SU-DHL-6 (cell line): ENCODE results near the gene SSX2IP.

Experiments
- H2AFZ ChIP-seq: fragments of 200-600 bp; sonication (generic); 2 replicates; pipeline ENCODE4 v1.6.1; 2014; ENCODE audit warnings: low read depth, mild to moderate bottlenecking, moderate library complexity, mixed read lengths, antibody characterized with exemption, low read length; ENCODE audit not compliant: severe bottlenecking
- H3F3A ChIP-seq: fragments of 200-600 bp; shearing (Covaris generic); 2 replicates; pipeline ENCODE4 v1.6.0; 2016; ENCODE audit warnings: antibody characterized with exemption, mild to moderate bottlenecking; ENCODE audit not compliant: insufficient read depth
- H3K27ac ChIP-seq: fragments of 200-600 bp; sonication (generic); 2 replicates; pipeline ENCODE4 v1.5.1; 2016; ENCODE audit warnings: low read depth, mild to moderate bottlenecking, low read length, moderate library complexity, mixed read lengths
- H3K27me3 ChIP-seq: fragments of 200-600 bp; sonication (generic), shearing (Covaris generic); 2 replicates; pipeline ENCODE4 v1.6.0; 2014; ENCODE audit warnings: mild to moderate bottlenecking, low read length
- H3K36me3 ChIP-seq: fragments of 200-600 bp; sonication (generic); 2 replicates; pipeline ENCODE4 v1.6.1; 2014; ENCODE audit warnings: mild to moderate bottlenecking, low read length, mixed read lengths
- H3K4me2 ChIP-seq: fragments of 300-600, 200-600 bp; shearing (Covaris generic), sonication (generic); 2 replicates; pipeline ENCODE4 v1.6.0; 2014; ENCODE audit warnings: low read length, low read depth, mild to moderate bottlenecking; ENCODE audit not compliant: poor library complexity, severe bottlenecking
- H3K4me3 ChIP-seq: fragments of 200-600 bp; sonication (generic); 2 replicates; pipeline ENCODE4 v1.5.1; 2014; ENCODE audit warnings: antibody characterized with exemption, low read length, mild to moderate bottlenecking, mixed read lengths; ENCODE audit not compliant: insufficient read depth, poor library complexity, severe bottlenecking
- H3K79me2 ChIP-seq: fragments of 200-600 bp; sonication (generic); 2 replicates; pipeline ENCODE4 v1.6.1; 2014; ENCODE audit warnings: mild to moderate bottlenecking, low read length, moderate library complexity; ENCODE audit not compliant: insufficient read depth
- H3K9ac ChIP-seq: fragments of 200-600 bp; sonication (generic); 2 replicates; pipeline ENCODE4 v1.7.0; 2014; ENCODE audit warnings: mild to moderate bottlenecking, low read length
- H3K9me2 ChIP-seq: fragments of 200-600 bp; sonication (generic); replicated peaks from 2 replicates; pipeline ENCODE4 v1.6.1; 2014; ENCODE audit warnings: low read length; ENCODE audit not compliant: insufficient read depth
- H3K9me3 ChIP-seq: fragments of 200-600 bp; sonication (generic); 2 replicates; pipeline ENCODE4 v1.6.1; 2014; ENCODE audit warnings: low read length, mixed read lengths; ENCODE audit not compliant: insufficient read depth
- H4K20me1 ChIP-seq: fragments of 200-600 bp; sonication (generic); 2 replicates; pipeline ENCODE4 v1.6.1; 2014; ENCODE audit warnings: low read depth, mild to moderate bottlenecking, antibody characterized with exemption, low read length, moderate library complexity, mixed read lengths
- EZH2phosphoT487 ChIP-seq: fragments of 200-600 bp; sonication (generic), shearing (Covaris generic); conservative IDR thresholded peaks from 2 replicates; pipeline ENCODE4 v1.6.1; 2018; ENCODE audit warnings: mild to moderate bottlenecking, antibody characterized with exemption, low read length, moderate library complexity, mixed read lengths
- TF ChIP-seq, protein P1 (sequence below): fragments of 200-600 bp; sonication (generic); IDR thresholded peaks from one replicate; pipeline ENCODE4 v1.5.1; 2017; ENCODE audit warnings: antibody characterized with exemption, mild to moderate bottlenecking, low read length, moderate library complexity; ENCODE audit not compliant: insufficient read depth, poor library complexity, severe bottlenecking

SSX2IP gene

DNA sequence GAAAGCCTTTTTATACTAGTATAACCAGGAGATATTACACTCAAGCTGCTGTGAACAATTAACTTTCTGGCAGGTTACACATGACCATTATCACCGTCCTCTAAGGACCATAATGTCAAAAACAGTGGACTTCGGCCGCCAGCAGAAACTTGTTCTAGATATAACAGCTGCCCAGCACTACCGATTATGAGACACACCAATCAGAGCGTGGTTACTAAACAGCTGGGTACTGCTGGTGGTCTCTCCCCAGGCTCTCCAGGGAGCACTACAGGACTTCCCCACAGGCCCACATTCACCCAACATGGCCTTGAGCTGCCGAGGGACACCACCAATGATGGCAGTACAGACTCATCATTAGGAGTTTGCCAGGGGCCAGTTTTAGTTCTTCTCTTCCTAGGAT, 58.1 kb downstream of the SSX2IP start:
- no peaks in the 10 kb centered on the region for H3K9me2 ChIP-seq
- H2AFZ ChIP-seq = no peak overlapping the region
- no peak for TF ChIP-seq EZH2phosphoT487
- TF ChIP-seq, protein P1, sequence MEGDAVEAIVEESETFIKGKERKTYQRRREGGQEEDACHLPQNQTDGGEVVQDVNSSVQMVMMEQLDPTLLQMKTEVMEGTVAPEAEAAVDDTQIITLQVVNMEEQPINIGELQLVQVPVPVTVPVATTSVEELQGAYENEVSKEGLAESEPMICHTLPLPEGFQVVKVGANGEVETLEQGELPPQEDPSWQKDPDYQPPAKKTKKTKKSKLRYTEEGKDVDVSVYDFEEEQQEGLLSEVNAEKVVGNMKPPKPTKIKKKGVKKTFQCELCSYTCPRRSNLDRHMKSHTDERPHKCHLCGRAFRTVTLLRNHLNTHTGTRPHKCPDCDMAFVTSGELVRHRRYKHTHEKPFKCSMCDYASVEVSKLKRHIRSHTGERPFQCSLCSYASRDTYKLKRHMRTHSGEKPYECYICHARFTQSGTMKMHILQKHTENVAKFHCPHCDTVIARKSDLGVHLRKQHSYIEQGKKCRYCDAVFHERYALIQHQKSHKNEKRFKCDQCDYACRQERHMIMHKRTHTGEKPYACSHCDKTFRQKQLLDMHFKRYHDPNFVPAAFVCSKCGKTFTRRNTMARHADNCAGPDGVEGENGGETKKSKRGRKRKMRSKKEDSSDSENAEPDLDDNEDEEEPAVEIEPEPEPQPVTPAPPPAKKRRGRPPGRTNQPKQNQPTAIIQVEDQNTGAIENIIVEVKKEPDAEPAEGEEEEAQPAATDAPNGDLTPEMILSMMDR = no peak
- no peak overlapping the region for H3K4me2 ChIP-seq
- H3K79me2 ChIP-seq = no peaks in the 10 kb centered on the region
- H3K4me3 ChIP-seq = no peak overlapping the region
- no peaks in the 10 kb centered on the region for H3K36me3 ChIP-seq
- no peak overlapping the region for H3K9ac ChIP-seq
- H3K27ac ChIP-seq = no peak overlapping the region
- no peaks in the 10 kb centered on the region for H3K9me3 ChIP-seq
- no peaks in the 10 kb centered on the region for H4K20me1 ChIP-seq
- H3K27me3 ChIP-seq = no peaks in the 10 kb centered on the region
- no peaks in the 10 kb centered on the region for H3F3A ChIP-seq

- Histone ChIP-seq H3K79me2 (no peaks in the 10 kb centered on the region), H3K9ac (no peak overlapping the region), H3K4me3 (no peak overlapping the region), H3K27ac (no peak overlapping the region), H3K27me3 (no peaks in the 10 kb centered on the region), H3K9me3 (no peaks in the 10 kb centered on the region), H4K20me1 (no peaks in the 10 kb centered on the region), H3K4me2 (no peak overlapping the region), H2AFZ (no peak overlapping the region), H3F3A (no peaks in the 10 kb centered on the region), H3K9me2 (no peaks in the 10 kb centered on the region), H3K36me3 (no peaks in the 10 kb centered on the region)
- no peak for TF ChIP-seq EZH2phosphoT487
- TF ChIP-seq, protein P1 = no peak
Measured at GRCh38 chr1:84624876-84625275, 65.4 kb downstream of the SSX2IP start.

DNA sequence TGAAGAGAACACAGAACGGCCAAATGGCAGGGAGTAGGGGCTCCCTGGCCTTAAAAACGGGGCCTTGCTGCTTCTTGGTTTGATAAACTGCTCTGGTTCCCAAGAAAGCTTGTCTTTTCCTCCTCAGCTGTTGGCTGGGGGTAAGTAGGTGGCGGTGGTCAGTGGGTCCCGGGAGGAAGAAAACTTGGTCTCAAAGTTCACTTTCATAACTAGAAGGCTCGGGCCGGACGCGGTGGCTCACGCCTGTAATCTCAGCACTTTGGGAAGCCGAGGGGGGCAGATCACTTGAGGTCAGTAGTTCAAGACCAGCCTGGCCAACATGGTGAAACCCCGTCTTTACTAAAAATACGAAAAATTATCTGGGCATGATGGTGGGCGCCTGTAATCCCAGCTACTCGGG, 68.7 kb downstream of the SSX2IP start:
- no peak overlapping the region for H3K9ac ChIP-seq
- no peaks in the 10 kb centered on the region for H3F3A ChIP-seq
- no peak overlapping the region for H2AFZ ChIP-seq
- no peak overlapping the region for H3K4me3 ChIP-seq
- H3K9me2 ChIP-seq = no peaks in the 10 kb centered on the region
- no peak overlapping the region for H3K4me2 ChIP-seq
- no peak for TF ChIP-seq EZH2phosphoT487
- TF ChIP-seq, protein P1 = no peak
- no peaks in the 10 kb centered on the region for H3K27me3 ChIP-seq
- H4K20me1 ChIP-seq = no peaks in the 10 kb centered on the region
- H3K27ac ChIP-seq = no peak overlapping the region
- no peaks in the 10 kb centered on the region for H3K9me3 ChIP-seq
- H3K36me3 ChIP-seq = no peaks in the 10 kb centered on the region
- no peaks in the 10 kb centered on the region for H3K79me2 ChIP-seq
